ENCODE data around the gene CDKAL1. TPM values are rescaled to one million over a fixed set of nuclear protein-coding genes. Genes with fewer than 3 reads are reported as not detected.

Gene CDKAL1
- total and polyA plus RNA-seq, 4 donors: 2.0 to 12.9 (median 6.7) TPM

- Histone ChIP-seq H3K4me1 (ENCODE audit: control insufficient read depth in 4 of 4, insufficient read depth in 4 of 4, low read length in 3 of 4) (no peaks in the 10 kb centered on the region), H3K9ac (ENCODE audit: low read depth in 1 of 2, low read length in 2 of 2) (no peak overlapping the region), H3K27ac (ENCODE audit: low read depth in 1 of 2, low read length in 2 of 2) (no peak overlapping the region), H3K27me3 (ENCODE audit: control insufficient read depth in 4 of 4, insufficient read depth in 4 of 4, low read length in 3 of 4) (no peaks in the 10 kb centered on the region), H3K36me3 (ENCODE audit: control insufficient read depth in 4 of 4, insufficient read depth in 3 of 4, low read depth in 1 of 4, low read length in 3 of 4) (no peaks in the 10 kb centered on the region), H3K4me3 (ENCODE audit: low read depth in 1 of 3, low read length in 3 of 3) (no peak overlapping the region), H3K9me3 (ENCODE audit: control insufficient read depth in 4 of 4, low read length in 3 of 4) (no peaks in the 10 kb centered on the region)
- WGBS: 92% methylated on average over 5 of the region's 5 CpGs
- DNase-seq (ENCODE audit: low spot score): no peak
- no peak for TF ChIP-seq GABPA (IDR thresholded peaks at IDR 0.05 in 1 of 2, conservative IDR thresholded peaks at IDR 0.05 in 1 of 2)
- no peak for TF ChIP-seq EGR1 (IDR thresholded peaks at IDR 0.05; ENCODE audit: low read depth in 2 of 2)
- TF ChIP-seq FOXA2 (IDR thresholded peaks at IDR 0.05): no peak
- no peak for TF ChIP-seq JUND (IDR thresholded peaks at IDR 0.05)
- TF ChIP-seq HNF4G (IDR thresholded peaks at IDR 0.05): no peak
- TF ChIP-seq NR2F2 (IDR thresholded peaks at IDR 0.05): no peak
- no peak for TF ChIP-seq ZBTB33 (IDR thresholded peaks at IDR 0.05)
- no peak for TF ChIP-seq MAX (IDR thresholded peaks at IDR 0.05)
- no peak for TF ChIP-seq SP1 (IDR thresholded peaks at IDR 0.05)
Measured at GRCh38 chr6:20965915-20966314, 431.7 kb downstream of the CDKAL1 start.

- Histone ChIP-seq H3K9me3 (ENCODE audit: control insufficient read depth in 4 of 4, low read length in 3 of 4) (no peaks in the 10 kb centered on the region), H3K27ac (ENCODE audit: low read depth in 1 of 2, low read length in 2 of 2) (no peak overlapping the region), H3K4me3 (ENCODE audit: low read depth in 1 of 3, low read length in 3 of 3) (no peak overlapping the region), H3K9ac (ENCODE audit: low read depth in 1 of 2, low read length in 2 of 2) (no peak overlapping the region), H3K36me3 (ENCODE audit: control insufficient read depth in 4 of 4, insufficient read depth in 3 of 4, low read depth in 1 of 4, low read length in 3 of 4) (no peaks in the 10 kb centered on the region), H3K4me1 (ENCODE audit: control insufficient read depth in 4 of 4, insufficient read depth in 4 of 4, low read length in 3 of 4) (no peaks in the 10 kb centered on the region), H3K27me3 (ENCODE audit: control insufficient read depth in 4 of 4, insufficient read depth in 4 of 4, low read length in 3 of 4) (no peaks in the 10 kb centered on the region)
- no peak for TF ChIP-seq ATF3 (IDR thresholded peaks at IDR 0.05)
- TF ChIP-seq HNF4G (IDR thresholded peaks at IDR 0.05): no peak
- no peak for TF ChIP-seq YY1 (IDR thresholded peaks at IDR 0.05)
- TF ChIP-seq NR2F2 (IDR thresholded peaks at IDR 0.05): no peak
- no peak for TF ChIP-seq FOXA1 (IDR thresholded peaks at IDR 0.05)
- no peak for TF ChIP-seq RAD21 (IDR thresholded peaks at IDR 0.05)
- no peak for TF ChIP-seq RXRA (IDR thresholded peaks at IDR 0.05)
- no peak for TF ChIP-seq ZBTB33 (IDR thresholded peaks at IDR 0.05)
- TF ChIP-seq FOXA2 (IDR thresholded peaks at IDR 0.05): no peak
- no peak for TF ChIP-seq MAX (IDR thresholded peaks at IDR 0.05)
- no peak for TF ChIP-seq CTCF (IDR thresholded peaks at IDR 0.05; ENCODE audit: low read depth, low read length, missing input control)
- no peak for TF ChIP-seq EGR1 (IDR thresholded peaks at IDR 0.05; ENCODE audit: low read depth in 2 of 2)
- TF ChIP-seq REST (IDR thresholded peaks at IDR 0.05): no peak
- no peak for TF ChIP-seq TAF1 (conservative IDR thresholded peaks at IDR 0.05)
- no peak for TF ChIP-seq HNF4A (conservative IDR thresholded peaks at IDR 0.05)
- TF ChIP-seq JUND (IDR thresholded peaks at IDR 0.05): no peak
- TF ChIP-seq GABPA (IDR thresholded peaks at IDR 0.05 in 1 of 2, conservative IDR thresholded peaks at IDR 0.05 in 1 of 2): no peak
- TF ChIP-seq SP1 (IDR thresholded peaks at IDR 0.05): no peak
- DNase-seq (ENCODE audit: low spot score): no peak
- 97% methylated on average over 1 of the region's 1 CpG for WGBS
Measured at GRCh38 chr6:20969551-20969950, 435.3 kb downstream of the CDKAL1 start.

Data from liver (tissue), 9 donors.